Hepatocyte (in vitro differentiated cells): ENCODE measurements around the gene KCNMA1. TPM values are rescaled to one million over a fixed set of nuclear protein-coding genes. Genes with fewer than 3 reads are reported as not detected.

Source experiments
- DNase-seq: peaks from one replicate; pipeline ENCODE4 v3.0.0-alpha.2; 2016; ENCODE audit warnings: low spot score
- H2AFZ ChIP-seq: fragments of 200-600 bp; sonication (generic); 2 replicates; pipeline ENCODE4 v1.6.0; 2016; ENCODE audit warnings: antibody characterized with exemption, mild to moderate bottlenecking
- H3K27ac ChIP-seq: fragments of 200-600 bp; sonication (generic); 2 replicates; pipeline ENCODE4 v1.5.1; 2016; ENCODE audit warnings: mild to moderate bottlenecking
- H3K27me3 ChIP-seq: fragments of 200-600 bp; sonication (generic); 2 replicates; pipeline ENCODE4 v1.6.1; 2016
- H3K36me3 ChIP-seq: fragments of 200-600 bp; sonication (generic); replicated peaks from 2 replicates; pipeline ENCODE4 v1.5.1; 2016; ENCODE audit warnings: low read depth; ENCODE audit not compliant: insufficient read depth
- H3K4me1 ChIP-seq: fragments of 200-600 bp; sonication (generic); 2 replicates; pipeline ENCODE4 v1.5.1; 2016; ENCODE audit warnings: mild to moderate bottlenecking, moderate library complexity; ENCODE audit not compliant: insufficient read depth
- H3K4me2 ChIP-seq: fragments of 200-600 bp; sonication (generic); 2 replicates; pipeline ENCODE4 v1.6.0; 2016
- H3K4me3 ChIP-seq: fragments of 200-600 bp; sonication (generic); 2 replicates; pipeline ENCODE4 v1.5.1; 2016; ENCODE audit warnings: mild to moderate bottlenecking
- H3K79me2 ChIP-seq: fragments of 200-600 bp; sonication (generic); 2 replicates; pipeline ENCODE4 v1.6.0; 2017; ENCODE audit warnings: mild to moderate bottlenecking
- H3K9me2 ChIP-seq: fragments of 200-600 bp; sonication (generic); replicated peaks from 2 replicates; pipeline ENCODE4 v1.6.0; 2017; ENCODE audit warnings: mild to moderate bottlenecking; ENCODE audit not compliant: insufficient read depth
- H3K9me3 ChIP-seq: fragments of 200-600 bp; sonication (generic); 2 replicates; pipeline ENCODE4 v1.5.1; 2016; ENCODE audit warnings: low read depth, mild to moderate bottlenecking
- H4K20me1 ChIP-seq: fragments of 200-600 bp; sonication (generic); 2 replicates; pipeline ENCODE4 v1.6.0; 2016; ENCODE audit warnings: mild to moderate bottlenecking; ENCODE audit not compliant: insufficient read depth, poor library complexity, severe bottlenecking
- EZH2 ChIP-seq: fragments of 200-600 bp; sonication (generic); IDR thresholded peaks from 2 replicates; pipeline ENCODE4 v1.6.1; 2016; ENCODE audit warnings: antibody characterized with exemption, mild to moderate bottlenecking, borderline replicate concordance
- EZH2phosphoT487 ChIP-seq: fragments of 200-600 bp; sonication (generic); IDR thresholded peaks from one replicate; pipeline ENCODE4 v1.6.1; 2018; ENCODE audit warnings: antibody characterized with exemption, mild to moderate bottlenecking, low read depth, moderate library complexity; ENCODE audit not compliant: unreplicated experiment, severe bottlenecking
- WGBS: methylation state at CpG from one replicate; pipeline ENCODE4 v1.1.6; 2016; ENCODE audit warnings: low lambda C conversion rate; ENCODE audit errors: missing lambda C conversion rate; 5-methylcytosine and 5-hydroxymethylcytosine counted together
- polyA plus RNA-seq: library from polyadenylated mRNA; unstranded; fragments of >200 nt; fragmentation: Nextera tagmentation; extraction: Ambion mirVana; gene quantifications from 2 replicates; pipeline ENCODE4 v1.2.1, GENCODE V29; 2016
- total RNA-seq: library from RNA; depleted of rRNA; stranded (reverse); fragments of >200 nt; gene quantifications from 2 replicates; pipeline ENCODE4 v1.2.3, GENCODE V29; 2014
- TF ChIP-seq, protein P1 (sequence below): fragments of 200-600 bp; sonication (generic); IDR thresholded peaks from 2 replicates; pipeline ENCODE4 v1.5.1; 2016; ENCODE audit warnings: antibody characterized with exemption, mild to moderate bottlenecking; ENCODE audit not compliant: poor library complexity

KCNMA1 gene
- total and polyA plus RNA-seq, 2 experiments from 2014 or later, result 42.6 to 73.3 TPM

DNA sequence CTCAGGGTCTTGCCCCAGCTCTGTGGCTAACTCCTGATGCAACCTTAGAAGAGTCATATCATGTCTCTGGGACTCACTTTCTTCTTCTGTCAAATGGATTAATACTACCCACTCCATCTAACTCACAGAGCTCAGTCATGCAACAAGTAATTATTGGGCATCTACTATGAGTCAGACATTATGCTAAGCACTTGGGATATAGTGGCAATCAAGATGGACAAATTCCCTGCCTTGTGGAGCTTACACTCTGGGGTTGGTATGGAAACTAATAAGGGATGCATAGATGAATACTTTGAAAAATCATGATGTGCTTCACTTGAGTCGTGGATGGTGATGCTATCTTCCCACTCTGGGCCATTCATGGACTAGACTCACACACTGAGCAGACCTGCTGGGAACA is 88.9 kb downstream of the KCNMA1 start:
- no peaks in the 10 kb centered on the region for H3K27me3 ChIP-seq
- no peaks in the 10 kb centered on the region for H4K20me1 ChIP-seq
- H3K27ac ChIP-seq, result no peak overlapping the region
- no peak overlapping the region for H2AFZ ChIP-seq
- no peaks in the 10 kb centered on the region for H3K9me3 ChIP-seq
- H3K4me1 ChIP-seq, result no peaks in the 10 kb centered on the region
- WGBS, result 89% methylated on average over 1 of the region's 1 CpG
- H3K79me2 ChIP-seq, result no peaks in the 10 kb centered on the region
- H3K4me2 ChIP-seq, result no peak overlapping the region
- TF ChIP-seq, protein P1, sequence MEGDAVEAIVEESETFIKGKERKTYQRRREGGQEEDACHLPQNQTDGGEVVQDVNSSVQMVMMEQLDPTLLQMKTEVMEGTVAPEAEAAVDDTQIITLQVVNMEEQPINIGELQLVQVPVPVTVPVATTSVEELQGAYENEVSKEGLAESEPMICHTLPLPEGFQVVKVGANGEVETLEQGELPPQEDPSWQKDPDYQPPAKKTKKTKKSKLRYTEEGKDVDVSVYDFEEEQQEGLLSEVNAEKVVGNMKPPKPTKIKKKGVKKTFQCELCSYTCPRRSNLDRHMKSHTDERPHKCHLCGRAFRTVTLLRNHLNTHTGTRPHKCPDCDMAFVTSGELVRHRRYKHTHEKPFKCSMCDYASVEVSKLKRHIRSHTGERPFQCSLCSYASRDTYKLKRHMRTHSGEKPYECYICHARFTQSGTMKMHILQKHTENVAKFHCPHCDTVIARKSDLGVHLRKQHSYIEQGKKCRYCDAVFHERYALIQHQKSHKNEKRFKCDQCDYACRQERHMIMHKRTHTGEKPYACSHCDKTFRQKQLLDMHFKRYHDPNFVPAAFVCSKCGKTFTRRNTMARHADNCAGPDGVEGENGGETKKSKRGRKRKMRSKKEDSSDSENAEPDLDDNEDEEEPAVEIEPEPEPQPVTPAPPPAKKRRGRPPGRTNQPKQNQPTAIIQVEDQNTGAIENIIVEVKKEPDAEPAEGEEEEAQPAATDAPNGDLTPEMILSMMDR, result no peak
- no peak for DNase-seq
- H3K4me3 ChIP-seq, result no peak overlapping the region
- H3K9me2 ChIP-seq, result no peaks in the 10 kb centered on the region
- no peaks in the 10 kb centered on the region for H3K36me3 ChIP-seq

DNA sequence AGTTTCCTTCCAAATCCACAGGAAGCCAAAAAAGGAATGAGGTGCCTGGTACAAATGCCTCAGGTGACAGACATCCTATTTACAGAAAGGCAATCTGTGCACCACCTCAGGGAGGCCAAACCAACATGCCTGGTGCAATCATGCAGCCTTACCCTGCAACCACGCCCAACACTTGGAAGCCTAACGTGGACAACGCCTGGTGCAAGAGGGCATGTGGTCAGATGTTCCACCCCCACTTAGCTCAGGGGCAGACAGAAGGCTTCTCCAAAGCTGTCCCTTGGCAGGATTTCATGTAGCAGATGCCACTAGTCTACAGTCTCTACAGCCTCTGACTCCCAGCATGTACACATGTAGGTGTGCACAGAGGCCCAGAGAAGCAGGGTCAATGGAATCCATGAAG is 89.5 kb downstream of the KCNMA1 start:
- no peaks in the 10 kb centered on the region for H3K36me3 ChIP-seq
- H3K27ac ChIP-seq, result no peak overlapping the region
- no peaks in the 10 kb centered on the region for H3K9me3 ChIP-seq
- H4K20me1 ChIP-seq, result no peaks in the 10 kb centered on the region
- H3K9me2 ChIP-seq, result no peaks in the 10 kb centered on the region
- no peaks in the 10 kb centered on the region for H3K79me2 ChIP-seq
- no peak overlapping the region for H3K4me3 ChIP-seq
- TF ChIP-seq, protein P1, result no peak
- no peak for TF ChIP-seq EZH2
- no peak for TF ChIP-seq EZH2phosphoT487
- no peak for DNase-seq
- H2AFZ ChIP-seq, result no peak overlapping the region
- no peaks in the 10 kb centered on the region for H3K27me3 ChIP-seq
- no peak overlapping the region for H3K4me2 ChIP-seq
- 95% methylated on average over 3 of the region's 3 CpGs for WGBS
- H3K4me1 ChIP-seq, result no peaks in the 10 kb centered on the region

DNA sequence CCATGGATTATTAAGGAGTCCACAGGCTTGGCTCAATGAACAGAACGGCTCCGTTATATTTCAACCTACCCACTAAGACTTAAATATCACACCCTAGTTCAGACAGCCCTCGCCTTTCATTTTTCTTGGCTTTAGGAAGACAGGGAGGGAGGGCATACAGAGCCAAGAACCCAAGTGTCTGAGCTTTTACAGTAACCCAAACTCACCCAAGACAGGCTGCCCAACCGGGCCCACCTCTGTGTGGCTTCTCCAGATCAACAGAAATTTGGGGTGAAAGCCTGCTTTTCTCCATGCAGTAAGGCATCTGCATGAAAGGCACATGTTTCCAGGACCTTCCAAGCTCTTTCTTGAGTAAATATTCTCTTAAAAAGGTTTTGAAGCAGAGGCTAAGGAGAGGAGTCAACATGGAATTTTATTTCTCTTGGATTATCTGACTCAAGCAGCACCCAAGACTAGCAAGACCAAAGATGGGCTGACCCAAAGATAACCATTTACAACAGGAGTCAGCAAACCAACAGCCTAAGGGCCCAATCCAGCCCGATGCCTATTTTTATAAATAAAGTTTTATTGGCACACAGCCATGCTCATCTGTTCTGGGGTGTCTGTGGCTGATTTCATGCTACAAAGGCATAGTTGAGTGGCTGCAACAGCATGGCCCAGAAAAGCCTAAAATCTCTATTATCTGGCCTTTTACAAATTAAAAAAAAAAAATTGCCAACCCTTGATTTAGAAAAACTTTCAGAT is 90.1 kb downstream of the KCNMA1 start:
- no peaks in the 10 kb centered on the region for H3K9me2 ChIP-seq
- DNase-seq, result no peak
- no peak overlapping the region for H3K4me2 ChIP-seq
- TF ChIP-seq EZH2phosphoT487 (no peak), EZH2 (no peak)
- TF ChIP-seq, protein P1, result no peak
- H3K36me3 ChIP-seq, result no peaks in the 10 kb centered on the region
- H4K20me1 ChIP-seq, result no peaks in the 10 kb centered on the region
- H2AFZ ChIP-seq, result no peak overlapping the region
- H3K27me3 ChIP-seq, result no peaks in the 10 kb centered on the region
- 91% methylated on average over 5 of the region's 5 CpGs for WGBS
- H3K9me3 ChIP-seq, result no peaks in the 10 kb centered on the region
- H3K27ac ChIP-seq, result no peak overlapping the region
- no peak overlapping the region for H3K4me3 ChIP-seq
- no peaks in the 10 kb centered on the region for H3K4me1 ChIP-seq
- no peaks in the 10 kb centered on the region for H3K79me2 ChIP-seq
